HepG2 (cell line): ENCODE measurements around the gene TASP1. TPM values are rescaled to one million over a fixed set of nuclear protein-coding genes. Genes with fewer than 3 reads are reported as not detected.

Experiments used
- ATAC-seq: fragments of 200-7000 bp; cut with Tn5 transposase; 3 replicates; pipeline ENCODE4 v1.9.1; 2020; ENCODE audit warnings: mild to moderate bottlenecking, moderate library complexity
- BruUV-seq: library from RNA; stranded (reverse); fragments of 400-500 nt; replicated peaks from 2 replicates; lab custom pipeline; 2021; lab: Mats Ljungman, UMichigan
- CTCF ChIA-PET: fragments of 300-600 bp; formaldehyde crosslinking; extraction: SDS; loops from one replicate; lab custom pipeline; 2021; ENCODE audit warnings: low total read pairs, inconsistent platforms, low intra/inter-chr PET ratio; lab: Yijun Ruan, JAX
- POLR2A ChIA-PET: fragments of 350-600 bp; sonication (Branson Sonifier 250); formaldehyde crosslinking; loops from one replicate; lab custom pipeline; 2020; ENCODE audit warnings: antibody characterized with exemption, inconsistent platforms; lab: Yijun Ruan, JAX
- DNase-seq: peaks from one replicate; pipeline ENCODE4 v3.0.0-alpha.2; 2015; ENCODE audit warnings: low spot score
- FAIRE-seq: peaks from 3 replicates; lab custom pipeline; 2011; peaks lifted over from hg19 to GRCh38; lab: Jason Lieb, UNC
- H2AFZ ChIP-seq: one replicate; pipeline ENCODE4 v1.6.1; 2011; ENCODE audit warnings: low read length, inconsistent platforms
- H3K27ac ChIP-seq: fragments of 300-600 bp; 3 replicates; pipeline ENCODE4 v1.8.0; 2011; ENCODE audit warnings: mixed run types, mild to moderate bottlenecking, mixed read lengths, low read length, inconsistent platforms; ENCODE audit not compliant: insufficient read depth; ENCODE audit errors: extremely low read length
- H3K27me3 ChIP-seq, 2 experiments: fragments of 200-600 bp in 1 of 2; 2 replicates in 1 of 2; 3 replicates in 1 of 2; pipeline versions ENCODE4 v1.6.0 to v1.8.0; 2011; ENCODE audit warnings: low read length in 2 of 2, mild to moderate bottlenecking in 2 of 2, moderate library complexity in 2 of 2, inconsistent platforms in 1 of 2; ENCODE audit not compliant: insufficient read depth in 2 of 2, control insufficient read depth in 1 of 2
- H3K36me3 ChIP-seq, 2 experiments: fragments of 200-600 bp in 1 of 2; replicated peaks in 1 of 2; 2 replicates in 1 of 2; 3 replicates in 1 of 2; pipeline versions ENCODE4 v1.5.1 to v1.8.0; 2011; ENCODE audit warnings: low read length in 2 of 2, inconsistent platforms in 1 of 2; ENCODE audit not compliant: insufficient read depth in 2 of 2, control insufficient read depth in 1 of 2
- H3K4me1 ChIP-seq: 2 replicates; pipeline ENCODE4 v1.5.1; 2012; ENCODE audit warnings: low read length, inconsistent platforms; ENCODE audit not compliant: insufficient read depth
- H3K4me2 ChIP-seq: 2 replicates; pipeline ENCODE4 v1.6.0; 2011; ENCODE audit warnings: low read depth, low read length, inconsistent platforms
- H3K4me3 ChIP-seq, 3 experiments: fragments of 200-600 bp in 1 of 3; sonication (generic), shearing (Covaris generic) in 1 of 3; replicated peaks in 1 of 3; 2 replicates each; pipeline ENCODE4 v1.5.1; 2011 to 2016; ENCODE audit warnings: low read length in 3 of 3, inconsistent platforms in 2 of 3, low read depth in 2 of 3, mild to moderate bottlenecking in 2 of 3, control low read depth in 1 of 3, mixed read lengths in 1 of 3; ENCODE audit not compliant: insufficient read depth in 1 of 3
- H3K79me2 ChIP-seq: one replicate; pipeline ENCODE4 v1.6.1; 2011; ENCODE audit warnings: low read length, inconsistent platforms; ENCODE audit not compliant: insufficient read depth
- H3K9ac ChIP-seq: 2 replicates; pipeline ENCODE4 v1.6.0; 2011; ENCODE audit warnings: mild to moderate bottlenecking, low read depth, low read length, inconsistent platforms; ENCODE audit not compliant: insufficient read depth
- H3K9me3 ChIP-seq: 2 replicates; pipeline ENCODE4 v1.5.1; 2012; ENCODE audit warnings: mild to moderate bottlenecking, low read length
- H4K20me1 ChIP-seq: 2 replicates; pipeline ENCODE4 v1.6.0; 2011; ENCODE audit warnings: inconsistent platforms, mild to moderate bottlenecking, low read length, moderate library complexity; ENCODE audit not compliant: insufficient read depth
- MAFF ChIP-seq: IDR thresholded peaks from 2 replicates; pipeline ENCODE4 v1.6.1; 2011; ENCODE audit warnings: low read depth, low read length, improper control_type of control experiment
- MAFK ChIP-seq, 2 experiments: IDR thresholded peaks in 1 of 2; conservative IDR thresholded peaks in 1 of 2; 2 replicates each; pipeline ENCODE4 v1.6.1; 2011; ENCODE audit warnings: improper control_type of control experiment in 2 of 2, low read length in 2 of 2
- ZBTB43 ChIP-seq: sonication (generic); formaldehyde crosslinking; conservative IDR thresholded peaks from 2 replicates; pipeline ENCODE4 v1.4.0; 2020; ENCODE audit warnings: missing genetic modification reagents
- in situ Hi-C: cut with HindIII; loops from 2 replicates; pipeline ENCODE4 v1.10.0; 2017; ENCODE audit warnings: low pct_unique_long_range_greater_than_20kb; ENCODE audit not compliant: extremely low pct_ligation_motif_present
- intact Hi-C: fragments of 100-400 bp; cut with micrococcal nuclease; formaldehyde crosslinking; loops from one replicate; pipeline ENCODE4 v1.10.0; 2022; ENCODE audit not compliant: unreplicated experiment
- polyA plus RNA-seq, 8 experiments: library from polyadenylated mRNA; depleted of rRNA in 3 of 8; stranded (reverse) in 7 of 8; unstranded in 1 of 8; fragments of >200 nt; fragmentation: Illumina TruSeq in 4 of 8; extraction: Trizol in 4 of 8; gene quantifications; 2 replicates each; pipeline versions ENCODE4 v1.2.1 to v1.2.3, GENCODE V29; 2011 to 2016; ENCODE audit warnings: low read depth in 4 of 8, missing spikeins in 1 of 8, mixed read lengths in 1 of 8; ENCODE audit not compliant: insufficient read depth in 1 of 8
- total RNA-seq, 5 experiments: library from RNA; depleted of rRNA; stranded (reverse); fragments of >200 nt; fragmentation: Illumina TruSeq; extraction: Trizol; gene quantifications; 2 replicates each; pipeline ENCODE4 v1.2.3, GENCODE V29; 2016; ENCODE audit warnings: low read depth in 1 of 5
- TF ChIP-seq, protein P1 (sequence below): sonication (generic); formaldehyde crosslinking; IDR thresholded peaks from 2 replicates; pipeline ENCODE4 v1.8.1; 2023; ENCODE audit warnings: mild to moderate bottlenecking, missing genetic modification reagents, borderline replicate concordance
- TF ChIP-seq, protein P2 (sequence below): sonication (generic); formaldehyde crosslinking; IDR thresholded peaks from 2 replicates; pipeline ENCODE4 v1.5.0; 2020; ENCODE audit warnings: mild to moderate bottlenecking, low read depth, missing genetic modification reagents, borderline replicate concordance
- TF ChIP-seq, protein P3 (sequence below): sonication (generic); formaldehyde crosslinking; IDR thresholded peaks from 2 replicates; pipeline ENCODE4 v1.5.0; 2020; ENCODE audit warnings: mild to moderate bottlenecking, missing genetic modification reagents

The TASP1 gene
- total and polyA plus RNA-seq, 2 of the 13 experiments (the other 11 are each of a cell fraction or from before 2014, with no cell fraction given), result 10.0 to 25.2 TPM

DNA sequence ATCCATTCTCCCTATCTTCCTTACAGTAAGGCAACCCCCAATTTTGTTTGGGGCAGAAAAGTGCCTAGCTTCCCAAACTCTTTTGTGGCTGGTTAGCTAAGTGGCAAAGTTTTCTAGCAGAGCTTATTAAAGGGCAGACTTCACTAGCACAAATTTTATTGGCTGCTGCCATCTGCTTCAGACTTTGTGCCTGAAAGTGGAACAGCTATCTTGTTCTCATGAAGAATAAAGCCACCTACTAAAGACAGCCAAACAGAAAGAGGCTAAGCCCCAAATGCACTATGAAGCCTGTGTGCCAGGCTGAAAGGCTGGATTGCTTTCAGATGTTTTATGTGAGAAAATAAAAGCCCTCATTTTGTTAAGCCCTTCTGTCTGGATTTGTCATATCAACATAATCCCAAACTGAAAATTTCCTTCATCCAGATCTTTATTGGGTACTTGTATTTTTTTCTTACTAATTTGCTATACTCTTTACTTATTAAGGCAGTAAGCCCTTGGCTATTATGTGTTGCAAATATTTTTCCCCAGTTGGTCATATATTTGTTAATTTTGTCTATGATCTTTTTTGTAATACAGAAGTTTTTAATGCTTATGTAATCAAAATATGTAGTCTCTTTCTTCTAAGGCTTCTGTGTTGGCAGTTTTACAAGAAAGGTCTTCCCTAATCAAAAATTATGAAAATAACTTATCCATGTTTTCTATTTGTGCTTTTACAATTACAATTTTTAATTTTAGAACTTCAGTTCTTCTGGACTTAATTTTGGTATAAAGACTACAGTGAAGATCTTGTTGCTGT, 191.1 kb downstream of the TASP1 start:
- Histone ChIP-seq H3K27me3 (no peaks in the 10 kb centered on the region), H3K4me2 (no peak overlapping the region), H3K36me3 (no peaks in the 10 kb centered on the region), H3K79me2 (no peaks in the 10 kb centered on the region), H4K20me1 (no peaks in the 10 kb centered on the region), H3K4me1 (peaks cover 20% of the 10 kb centered on the region), H2AFZ (no peak overlapping the region), H3K9me3 (no peaks in the 10 kb centered on the region), H3K4me3 (no peak overlapping the region), H3K27ac (no peak overlapping the region), H3K9ac (no peak overlapping the region)
- DNase-seq, result no peak
- in situ Hi-C loops, result no loop called here
- ChIA-PET CTCF (no interaction called here), POLR2A (no interaction called here)
- TF ChIP-seq MAFK (conservative IDR thresholded peaks at IDR 0.05 in 1 of 2, IDR thresholded peaks at IDR 0.05 in 1 of 2; ENCODE audit: low read length in 2 of 2), result peak; percentile 75 to 91
- TF ChIP-seq MAFF, result peak; percentile 88
- TF ChIP-seq ZBTB43 (CRISPR knock-in tag), result no peak
- TF ChIP-seq, protein P1, sequence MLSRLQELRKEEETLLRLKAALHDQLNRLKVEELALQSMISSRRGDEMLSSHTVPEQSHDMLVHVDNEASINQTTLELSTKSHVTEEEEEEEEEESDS (CRISPR knock-in tag), result 0 out of 2 replicates have a peak, but pooled peaks have one; percentile 36
- TF ChIP-seq, protein P2, sequence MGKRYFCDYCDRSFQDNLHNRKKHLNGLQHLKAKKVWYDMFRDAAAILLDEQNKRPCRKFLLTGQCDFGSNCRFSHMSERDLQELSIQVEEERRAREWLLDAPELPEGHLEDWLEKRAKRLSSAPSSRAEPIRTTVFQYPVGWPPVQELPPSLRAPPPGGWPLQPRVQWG, result no peak
- TF ChIP-seq, protein P3, sequence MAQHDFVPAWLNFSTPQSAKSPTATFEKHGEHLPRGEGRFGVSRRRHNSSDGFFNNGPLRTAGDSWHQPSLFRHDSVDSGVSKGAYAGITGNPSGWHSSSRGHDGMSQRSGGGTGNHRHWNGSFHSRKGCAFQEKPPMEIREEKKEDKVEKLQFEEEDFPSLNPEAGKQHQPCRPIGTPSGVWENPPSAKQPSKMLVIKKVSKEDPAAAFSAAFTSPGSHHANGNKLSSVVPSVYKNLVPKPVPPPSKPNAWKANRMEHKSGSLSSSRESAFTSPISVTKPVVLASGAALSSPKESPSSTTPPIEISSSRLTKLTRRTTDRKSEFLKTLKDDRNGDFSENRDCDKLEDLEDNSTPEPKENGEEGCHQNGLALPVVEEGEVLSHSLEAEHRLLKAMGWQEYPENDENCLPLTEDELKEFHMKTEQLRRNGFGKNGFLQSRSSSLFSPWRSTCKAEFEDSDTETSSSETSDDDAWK, result no peak
- no TSS peak for BruUV-seq
- intact Hi-C loops, result no loop called here
- ATAC-seq, result no peak
- no peak for FAIRE-seq
